BLaER1 treated with 17β-estradiol and CSF1 and Interleukin-3, amounts not matched to agents 10 nM and 100 nM (cell line): ENCODE measurements around the gene DEPDC5.

Source experiments
- H3K27ac ChIP-seq, 11 experiments: shearing (Covaris generic); formaldehyde crosslinking; 2 replicates each; pipeline ENCODE4 v1.8.1; 2022
- H3K27me3 ChIP-seq, 11 experiments: shearing (Covaris generic); formaldehyde crosslinking; 2 replicates each; pipeline ENCODE4 v1.8.1; 2022
- H3K36me3 ChIP-seq, 11 experiments: shearing (Covaris generic); formaldehyde crosslinking; 2 replicates each; pipeline ENCODE4 v1.8.1; 2022
- H3K4me1 ChIP-seq, 10 experiments: shearing (Covaris generic); formaldehyde crosslinking; 2 replicates each; pipeline ENCODE4 v1.8.1; 2022
- H3K4me2 ChIP-seq, 11 experiments: shearing (Covaris generic); formaldehyde crosslinking; 2 replicates each; pipeline ENCODE4 v1.8.1; 2022
- H3K4me3 ChIP-seq, 10 experiments: shearing (Covaris generic); formaldehyde crosslinking; 2 replicates each; pipeline ENCODE4 v1.8.1; 2022
- H3K9ac ChIP-seq, 11 experiments: shearing (Covaris generic); formaldehyde crosslinking; 2 replicates each; pipeline ENCODE4 v1.8.1; 2022
- H3K9me3 ChIP-seq, 11 experiments: shearing (Covaris generic); formaldehyde crosslinking; replicated peaks in 1 of 11; 2 replicates each; pipeline ENCODE4 v1.8.1; 2022
- H4K20me1 ChIP-seq, 11 experiments: shearing (Covaris generic); formaldehyde crosslinking; 2 replicates each; pipeline ENCODE4 v1.8.1; 2022
- Cebpa-rat ChIP-seq, 11 experiments: shearing (Covaris generic); IDR thresholded peaks; 2 replicates each; pipeline ENCODE4 v1.8.1; 2022

The DEPDC5 gene

GRCh38 chr22:31843526-31843925, 89.7 kb downstream of the DEPDC5 start:
- H3K9me3 ChIP-seq = no peaks in the 10 kb centered on the region
- H3K9ac ChIP-seq = no peak overlapping the region
- H3K4me3 ChIP-seq = no peak overlapping the region
- H3K4me2 ChIP-seq = no peak overlapping the region
- H3K27ac ChIP-seq = no peak overlapping the region
- no peaks in the 10 kb centered on the region for H3K27me3 ChIP-seq
- peaks cover 0 to 3% (median 0%) of the 10 kb centered on the region in 11 experiments; a peak in 1 of 22 replicates for H4K20me1 ChIP-seq
- H3K36me3 ChIP-seq = peaks cover 90 to 100% (median 100%) of the 10 kb centered on the region in 11 experiments
- peaks cover 14 to 24% (median 20%) of the 10 kb centered on the region in 10 experiments for H3K4me1 ChIP-seq
- no peak for TF ChIP-seq Cebpa-rat (IDR thresholded peaks at IDR 0.05)

GRCh38 chr22:31844941-31845340, 91.1 kb downstream of the DEPDC5 start:
- H3K4me2 ChIP-seq = no peak overlapping the region
- no peak for TF ChIP-seq Cebpa-rat (IDR thresholded peaks at IDR 0.05)
- H3K4me3 ChIP-seq = no peak overlapping the region
- H3K27me3 ChIP-seq = no peaks in the 10 kb centered on the region
- H3K27ac ChIP-seq = no peak overlapping the region
- H3K9ac ChIP-seq = no peak overlapping the region
- peaks cover 90 to 100% (median 100%) of the 10 kb centered on the region in 11 experiments for H3K36me3 ChIP-seq
- H3K4me1 ChIP-seq = peaks cover 14 to 24% (median 20%) of the 10 kb centered on the region in 10 experiments
- H3K9me3 ChIP-seq = no peaks in the 10 kb centered on the region
- peaks cover 0 to 3% (median 0%) of the 10 kb centered on the region in 11 experiments; a peak in 1 of 22 replicates for H4K20me1 ChIP-seq

GRCh38 chr22:31846161-31847115, 92.6 kb downstream of the DEPDC5 start:
- Histone ChIP-seq H3K4me2 (peak overlapping the region in 3 of 11 experiments; percentile 16 to 40 (median 34); a peak in 4 of 22 replicates), H3K9me3 (no peaks in the 10 kb centered on the region)

GRCh38 chr22:31848411-31848810, 94.6 kb downstream of the DEPDC5 start:
- no peaks in the 10 kb centered on the region for H3K9me3 ChIP-seq
- H3K27me3 ChIP-seq = no peaks in the 10 kb centered on the region
- H3K9ac ChIP-seq = no peak overlapping the region
- H3K36me3 ChIP-seq = peaks cover 92 to 100% (median 98%) of the 10 kb centered on the region in 11 experiments
- H3K4me3 ChIP-seq = no peak overlapping the region
- peaks cover 0 to 4% (median 0%) of the 10 kb centered on the region in 11 experiments; a peak in 1 of 22 replicates for H4K20me1 ChIP-seq
- no peak overlapping the region for H3K27ac ChIP-seq
- peaks cover 8 to 17% (median 12%) of the 10 kb centered on the region in 10 experiments for H3K4me1 ChIP-seq
- H3K4me2 ChIP-seq = no peak overlapping the region
- TF ChIP-seq Cebpa-rat (IDR thresholded peaks at IDR 0.05) = no peak

More at GRCh38 chr22:31846161-31847115, 92.6 kb downstream of the DEPDC5 start:
- no peak overlapping the region for H3K4me3 ChIP-seq
- peaks cover under 1 to 16% (median 7%) of the 10 kb centered on the region in 10 experiments; a peak in 15 of 20 replicates for H3K4me1 ChIP-seq
- no peak overlapping the region for H3K27ac ChIP-seq
- no peaks in the 10 kb centered on the region for H3K27me3 ChIP-seq
- peaks cover 97 to 100% (median 98%) of the 10 kb centered on the region in 11 experiments for H3K36me3 ChIP-seq
- no peak for TF ChIP-seq Cebpa-rat (IDR thresholded peaks at IDR 0.05)
- H3K9ac ChIP-seq = no peak overlapping the region
- no peaks in the 10 kb centered on the region; a peak in 1 of 22 replicates for H4K20me1 ChIP-seq

- Histone ChIP-seq H3K4me1 (peaks cover 10 to 19% (median 13%) of the 10 kb centered on the region in 10 experiments), H3K4me2 (no peak overlapping the region), H3K27me3 (no peaks in the 10 kb centered on the region), H3K36me3 (peaks cover 90 to 100% (median 98%) of the 10 kb centered on the region in 11 experiments), H4K20me1 (peaks cover 0 to 4% (median 0%) of the 10 kb centered on the region in 11 experiments; a peak in 1 of 22 replicates), H3K9me3 (no peaks in the 10 kb centered on the region), H3K4me3 (no peak overlapping the region), H3K9ac (no peak overlapping the region), H3K27ac (no peak overlapping the region)
- no peak for TF ChIP-seq Cebpa-rat (IDR thresholded peaks at IDR 0.05)
Observed at GRCh38 chr22:31850135-31850534, 96.3 kb downstream of the DEPDC5 start.

- Histone ChIP-seq H3K27ac (no peak overlapping the region), H3K9me3 (no peaks in the 10 kb centered on the region), H3K4me1 (peaks cover 0 to 13% (median 10%) of the 10 kb centered on the region in 10 experiments; a peak in 16 of 20 replicates), H3K4me2 (peak overlapping the region in 9 of 11 experiments; percentile 5 to 52 (median 34); a peak in 13 of 22 replicates), H3K27me3 (no peaks in the 10 kb centered on the region), H3K36me3 (peaks cover 87 to 100% (median 97%) of the 10 kb centered on the region in 11 experiments), H3K4me3 (no peak overlapping the region), H4K20me1 (0 out of 22 replicates have a peak, but pooled peaks cover 0 to 4% (median 0%) of the 10 kb centered on the region in 11 experiments), H3K9ac (no peak overlapping the region)
- no peak for TF ChIP-seq Cebpa-rat (IDR thresholded peaks at IDR 0.05)
Observed at GRCh38 chr22:31852691-31853421, 99.0 kb downstream of the DEPDC5 start.

GRCh38 chr22:31853736-31854495, 100.1 kb downstream of the DEPDC5 start:
- Histone ChIP-seq H3K4me3 (no peak overlapping the region), H3K4me1 (peaks cover 0 to 13% (median 10%) of the 10 kb centered on the region in 10 experiments; a peak in 16 of 20 replicates), H3K27ac (no peak overlapping the region), H3K9me3 (no peaks in the 10 kb centered on the region), H3K27me3 (no peaks in the 10 kb centered on the region), H3K36me3 (peaks cover 82 to 100% (median 94%) of the 10 kb centered on the region in 11 experiments), H3K9ac (no peak overlapping the region), H4K20me1 (0 out of 22 replicates have a peak, but pooled peaks cover 0 to 4% (median 0%) of the 10 kb centered on the region in 11 experiments), H3K4me2 (no peak overlapping the region)
- no peak for TF ChIP-seq Cebpa-rat (IDR thresholded peaks at IDR 0.05)

- Histone ChIP-seq H4K20me1 (0 out of 22 replicates have a peak, but pooled peaks cover 0 to 4% (median 0%) of the 10 kb centered on the region in 11 experiments), H3K9ac (no peak overlapping the region), H3K36me3 (peaks cover 78 to 98% (median 91%) of the 10 kb centered on the region in 11 experiments), H3K4me2 (no peak overlapping the region), H3K27ac (no peak overlapping the region), H3K4me3 (no peak overlapping the region), H3K27me3 (no peaks in the 10 kb centered on the region), H3K9me3 (no peaks in the 10 kb centered on the region), H3K4me1 (peaks cover 0 to 13% (median 10%) of the 10 kb centered on the region in 10 experiments; a peak in 16 of 20 replicates)
- TF ChIP-seq Cebpa-rat (IDR thresholded peaks at IDR 0.05) = no peak
Observed at GRCh38 chr22:31857247-31857646, 103.4 kb downstream of the DEPDC5 start.
